SK-N-SH (cell line): ENCODE measurements around the gene CRB3. TPM values are rescaled to one million over a fixed set of nuclear protein-coding genes. Genes with fewer than 3 reads are reported as not detected.

Experiments
- CTCF ChIA-PET: fragments of 300-600, 350-600 bp; formaldehyde crosslinking; extraction: SDS; loops from one replicate; lab custom pipeline; 2021; lab: Yijun Ruan, JAX
- POLR2A ChIA-PET: fragments of 350-600 bp; sonication (Branson Sonifier 250); formaldehyde crosslinking; extraction: SDS; loops from one replicate; lab custom pipeline; 2020; ENCODE audit warnings: antibody characterized with exemption, inconsistent platforms; lab: Yijun Ruan, JAX
- DNase-seq: peaks from one replicate; pipeline ENCODE4 v3.0.0; 2012
- H2AFZ ChIP-seq: fragments of 200-600 bp; sonication (generic); 2 replicates; pipeline ENCODE4 v1.8.1; 2016; ENCODE audit warnings: antibody characterized with exemption, mild to moderate bottlenecking, low read depth
- H3F3A ChIP-seq: fragments of 200-600 bp; sonication (generic); replicated peaks from 2 replicates; pipeline ENCODE3; 2016; ENCODE audit warnings: antibody characterized with exemption, mild to moderate bottlenecking; ENCODE audit not compliant: insufficient read depth
- H3K27ac ChIP-seq, 2 experiments: fragments of 200-500 bp in 1 of 2; fragments of 200-600 bp in 1 of 2; sonication (Bioruptor generic) in 1 of 2; sonication (generic), shearing (Covaris generic) in 1 of 2; 2 replicates each; pipeline versions ENCODE4 v1.5.1 to v1.6.1; 2014 to 2016; ENCODE audit warnings: low read depth in 2 of 2, inconsistent platforms in 1 of 2, low read length in 1 of 2, mild to moderate bottlenecking in 1 of 2, mixed read lengths in 1 of 2
- H3K27me3 ChIP-seq: fragments of 200-600 bp; sonication (generic), shearing (Covaris generic); 2 replicates; pipeline ENCODE4 v1.6.1; 2016; ENCODE audit warnings: mixed run types; ENCODE audit not compliant: insufficient read depth
- H3K36me3 ChIP-seq, 2 experiments: fragments of 200-500 bp in 1 of 2; fragments of 200-600 bp in 1 of 2; sonication (Bioruptor generic) in 1 of 2; sonication (generic) in 1 of 2; replicated peaks in 1 of 2; 2 replicates each; pipeline versions ENCODE3 to v1.5.1; 2014 to 2016; ENCODE audit warnings: low read length in 1 of 2, mild to moderate bottlenecking in 1 of 2; ENCODE audit not compliant: insufficient read depth in 2 of 2, control insufficient read depth in 1 of 2
- H3K4me1 ChIP-seq, 2 experiments: fragments of 200-500 bp in 1 of 2; fragments of 200-600 bp in 1 of 2; sonication (Bioruptor generic) in 1 of 2; sonication (generic), shearing (Covaris generic) in 1 of 2; 2 replicates each; pipeline versions ENCODE4 v1.5.1 to v1.6.1; 2014 to 2016; ENCODE audit warnings: low read depth in 1 of 2, low read length in 1 of 2, mixed run types in 1 of 2; ENCODE audit not compliant: insufficient read depth in 2 of 2, control insufficient read depth in 1 of 2
- H3K4me2 ChIP-seq: fragments of 200-600 bp; sonication (generic), shearing (Covaris generic); 2 replicates; pipeline ENCODE4 v1.6.1; 2017; ENCODE audit warnings: mixed run types
- H3K4me3 ChIP-seq, 2 experiments: fragments of 200-500 bp in 1 of 2; fragments of 200-600 bp in 1 of 2; sonication (Bioruptor generic) in 1 of 2; sonication (generic), shearing (Covaris generic) in 1 of 2; 2 replicates each; pipeline versions ENCODE4 v1.5.1 to v1.8.1; 2014 to 2016; ENCODE audit warnings: low read depth in 2 of 2, inconsistent platforms in 1 of 2, low read length in 1 of 2, mild to moderate bottlenecking in 1 of 2, mixed read lengths in 1 of 2, moderate library complexity in 1 of 2
- H3K79me2 ChIP-seq: fragments of 200-600 bp; sonication (generic); 2 replicates; pipeline ENCODE4 v1.8.1; 2017; ENCODE audit warnings: mild to moderate bottlenecking; ENCODE audit not compliant: insufficient read depth
- H3K9ac ChIP-seq: fragments of 200-600 bp; sonication (generic); 2 replicates; pipeline ENCODE4 v1.6.1; 2017; ENCODE audit warnings: mixed run types
- H3K9me2 ChIP-seq: fragments of 200-600 bp; sonication (generic); 2 replicates; pipeline ENCODE4 v1.6.1; 2017; ENCODE audit warnings: mixed run types
- H3K9me3 ChIP-seq: fragments of 200-600 bp; sonication (generic); 2 replicates; pipeline ENCODE4 v1.6.1; 2017; ENCODE audit warnings: mixed run types, mild to moderate bottlenecking, moderate library complexity
- H4K20me1 ChIP-seq: fragments of 200-600 bp; sonication (generic); 2 replicates; pipeline ENCODE4 v1.6.1; 2017; ENCODE audit warnings: mild to moderate bottlenecking, mixed run types; ENCODE audit not compliant: insufficient read depth
- CHD2 ChIP-seq: fragments of 150-350 bp; IDR thresholded peaks from 2 replicates; pipeline ENCODE4 v1.6.1; 2018; ENCODE audit warnings: low read length; ENCODE audit not compliant: partially characterized antibody
- CTCF ChIP-seq: fragments of 200-600 bp; sonication (generic); IDR thresholded peaks from 2 replicates; pipeline ENCODE4 v1.6.1; 2017; ENCODE audit warnings: antibody characterized with exemption, mild to moderate bottlenecking, moderate library complexity
- ELF1 ChIP-seq: IDR thresholded peaks from 2 replicates; pipeline ENCODE4 v1.4.0; 2012
- EP300 ChIP-seq, 2 experiments: IDR thresholded peaks; 2 replicates each; pipeline versions ENCODE4 v1.4.0 to v1.6.1; 2012; ENCODE audit warnings: borderline replicate concordance in 1 of 2, low read depth in 1 of 2, low read length in 1 of 2
- FOSL2 ChIP-seq: IDR thresholded peaks from 2 replicates; pipeline ENCODE4 v1.4.0; 2012; ENCODE audit warnings: low read depth, mild to moderate bottlenecking, moderate library complexity, borderline replicate concordance
- FOXJ3 ChIP-seq: sonication (generic); formaldehyde crosslinking; IDR thresholded peaks from 2 replicates; pipeline ENCODE4 v1.5.1; 2020; ENCODE audit warnings: mild to moderate bottlenecking, missing genetic modification reagents
- FOXM1 ChIP-seq: IDR thresholded peaks from 2 replicates; pipeline ENCODE4 v1.4.0; 2012; ENCODE audit warnings: low read depth, mild to moderate bottlenecking
- MAX ChIP-seq: IDR thresholded peaks from 2 replicates; pipeline ENCODE4 v1.4.0; 2012; ENCODE audit warnings: low read depth
- MEF2A ChIP-seq: IDR thresholded peaks from 2 replicates; pipeline ENCODE4 v1.4.0; 2012; ENCODE audit warnings: low read depth, borderline replicate concordance
- MXI1 ChIP-seq: IDR thresholded peaks from 2 replicates; pipeline ENCODE4 v1.6.1; 2012; ENCODE audit warnings: mild to moderate bottlenecking, low read depth, low read length, improper control_type of control experiment
- POLR2AphosphoS5 ChIP-seq: IDR thresholded peaks from 2 replicates; pipeline ENCODE4 v1.6.1; 2012; ENCODE audit warnings: low read depth, low read length
- RCOR1 ChIP-seq: fragments of 150-350 bp; IDR thresholded peaks from 2 replicates; pipeline ENCODE4 v1.6.1; 2017; ENCODE audit warnings: antibody characterized with exemption, low read length
- REST ChIP-seq: IDR thresholded peaks from 2 replicates; pipeline ENCODE4 v1.6.1; 2012; ENCODE audit warnings: mild to moderate bottlenecking, low read depth, low read length, moderate library complexity
- RFX5 ChIP-seq: IDR thresholded peaks from 2 replicates; pipeline ENCODE4 v1.6.1; 2012; ENCODE audit warnings: mild to moderate bottlenecking, improper control_type of control experiment, low read length
- SIN3A ChIP-seq: IDR thresholded peaks from 2 replicates; pipeline ENCODE4 v1.6.1; 2012; ENCODE audit warnings: low read depth, mild to moderate bottlenecking, low read length, moderate library complexity, borderline replicate concordance
- SMC3 ChIP-seq: IDR thresholded peaks from 2 replicates; pipeline ENCODE4 v1.6.1; 2012; ENCODE audit warnings: low read depth, low read length, improper control_type of control experiment
- TAF1 ChIP-seq: IDR thresholded peaks from 2 replicates; pipeline ENCODE4 v1.6.1; 2012; ENCODE audit warnings: low read depth, mild to moderate bottlenecking, low read length, moderate library complexity, borderline replicate concordance
- USF1 ChIP-seq: IDR thresholded peaks from 2 replicates; pipeline ENCODE4 v1.4.0; 2012; ENCODE audit warnings: low read depth, borderline replicate concordance
- USF2 ChIP-seq: fragments of 150-350 bp; IDR thresholded peaks from 2 replicates; pipeline ENCODE4 v1.6.1; 2017; ENCODE audit warnings: antibody characterized with exemption, low read length, low read depth, borderline replicate concordance
- YY1 ChIP-seq: IDR thresholded peaks from 2 replicates; pipeline ENCODE4 v1.4.0; 2012; ENCODE audit warnings: low read depth, mild to moderate bottlenecking
- WGBS: methylation state at CpG from one replicate; pipeline ENCODE4 v1.1.6; 2017; ENCODE audit warnings: low lambda C conversion rate; 5-methylcytosine and 5-hydroxymethylcytosine counted together
- polyA plus RNA-seq, 3 experiments: library from polyadenylated mRNA; depleted of rRNA; stranded (reverse); fragments of >200 nt; gene quantifications; 2 replicates each; pipeline ENCODE4 v1.2.3, GENCODE V29; 2012

CRB3 gene
- polyA plus RNA-seq, 1 of the 3 experiments (the other 2 are of a cell fraction) = not detected

- Histone ChIP-seq H3K36me3 (no peaks in the 10 kb centered on the region), H3K27me3 (no peaks in the 10 kb centered on the region), H4K20me1 (no peaks in the 10 kb centered on the region), H3F3A (no peaks in the 10 kb centered on the region), H3K4me1 (no peaks in the 10 kb centered on the region), H3K9me2 (no peaks in the 10 kb centered on the region), H3K9ac (no peak overlapping the region), H3K79me2 (no peaks in the 10 kb centered on the region), H3K27ac (no peak overlapping the region), H3K4me2 (no peak overlapping the region), H3K9me3 (no peaks in the 10 kb centered on the region), H2AFZ (no peak overlapping the region), H3K4me3 (no peak overlapping the region)
- 88% methylated on average over 6 of the region's 13 CpGs for WGBS
- ChIA-PET POLR2A (no interaction called here), CTCF (interaction anchor here (0.6 kb wide), 1 partner anchor 136 kb away, joined by 3 read pairs; no protein-coding TSS in a partner anchor)
- no peak for TF ChIP-seq YY1
- no peak for TF ChIP-seq CTCF
- TF ChIP-seq SMC3 = no peak
- TF ChIP-seq FOSL2 = no peak
- no peak for TF ChIP-seq CHD2
- TF ChIP-seq MXI1 = no peak
- no peak for TF ChIP-seq USF1
- no peak for TF ChIP-seq MAX
- no peak for TF ChIP-seq EP300 (IDR thresholded peaks at IDR 0.05; ENCODE audit: borderline replicate concordance in 1 of 2, low read depth in 1 of 2, low read length in 1 of 2)
- TF ChIP-seq RCOR1 = no peak
- TF ChIP-seq SIN3A = no peak
- no peak for TF ChIP-seq TAF1
- TF ChIP-seq FOXJ3 (CRISPR knock-in tag) = no peak
- TF ChIP-seq RFX5 = no peak
- TF ChIP-seq POLR2AphosphoS5 = no peak
- TF ChIP-seq MEF2A = no peak
- no peak for TF ChIP-seq ELF1
- TF ChIP-seq REST = no peak
- no peak for TF ChIP-seq FOXM1
- no peak for TF ChIP-seq USF2
- DNase-seq = no peak
Measured at GRCh38 chr19:6443986-6444385, 20.1 kb upstream of the CRB3 start.
